RWPE2 (cell line): Measurements from ENCODE around the gene GPRIN2.

Source experiments
- ATAC-seq: fragments of 200-7000 bp; cut with Tn5 transposase; 3 replicates; pipeline ENCODE4 v1.9.1; 2021; ENCODE audit warnings: low read depth
- DNase-seq: peaks from one replicate; pipeline ENCODE4 v3.0.0-alpha.2; 2020; ENCODE audit warnings: low spot score
- H3K27ac ChIP-seq: fragments of 450-650 bp; 2 replicates; pipeline ENCODE4 v1.5.1; 2017; ENCODE audit warnings: mild to moderate bottlenecking; ENCODE audit not compliant: poor library complexity, severe bottlenecking
- H3K27me3 ChIP-seq: fragments of 250-450 bp; sonication (Bioruptor Pico); 2 replicates; pipeline ENCODE4 v1.5.1; 2021; ENCODE audit warnings: mild to moderate bottlenecking, moderate library complexity; ENCODE audit not compliant: insufficient read depth, poor library complexity, severe bottlenecking
- H3K36me3 ChIP-seq: fragments of 250-450 bp; sonication (Bioruptor Pico); 2 replicates; pipeline ENCODE4 v1.5.1; 2020; ENCODE audit warnings: low read depth, mild to moderate bottlenecking, moderate library complexity
- H3K4me1 ChIP-seq: fragments of 250-450 bp; sonication (Bioruptor Pico); 2 replicates; pipeline ENCODE4 v1.5.1; 2021; ENCODE audit warnings: mild to moderate bottlenecking, moderate library complexity; ENCODE audit not compliant: insufficient read depth, poor library complexity, severe bottlenecking
- H3K4me3 ChIP-seq: fragments of 250-450 bp; sonication (Bioruptor Pico); 2 replicates; pipeline ENCODE4 v1.5.1; 2021; ENCODE audit warnings: mild to moderate bottlenecking, moderate library complexity; ENCODE audit not compliant: severe bottlenecking
- H3K9me3 ChIP-seq: fragments of 250-450 bp; sonication (Bioruptor Pico); 2 replicates; pipeline ENCODE4 v1.5.1; 2021; ENCODE audit warnings: mild to moderate bottlenecking, moderate library complexity; ENCODE audit not compliant: severe bottlenecking
- CTCF ChIP-seq: fragments of 450-650 bp; IDR thresholded peaks from one replicate; pipeline ENCODE4 v1.5.1; 2017; ENCODE audit warnings: mild to moderate bottlenecking, moderate library complexity; ENCODE audit not compliant: poor library complexity, severe bottlenecking

Gene GPRIN2

GRCh38 chr10:46520381-46520780 is 36.1 kb downstream of the GPRIN2 start:
- Histone ChIP-seq H3K9me3 (no peaks in the 10 kb centered on the region), H3K4me3 (no peak overlapping the region), H3K4me1 (peaks cover 28% of the 10 kb centered on the region), H3K36me3 (no peaks in the 10 kb centered on the region), H3K27ac (no peak overlapping the region), H3K27me3 (no peaks in the 10 kb centered on the region)
- DNase-seq (peak; percentile 61), ATAC-seq (no peak)
- TF ChIP-seq CTCF, result no peak

GRCh38 chr10:46518028-46518725 is 38.3 kb downstream of the GPRIN2 start:
- Histone ChIP-seq H3K36me3 (no peaks in the 10 kb centered on the region), H3K4me1 (peaks cover 6% of the 10 kb centered on the region), H3K27me3 (no peaks in the 10 kb centered on the region), H3K9me3 (no peaks in the 10 kb centered on the region), H3K4me3 (no peak overlapping the region), H3K27ac (no peak overlapping the region)
- TF ChIP-seq CTCF, result no peak
- ATAC-seq, result no peak
- DNase-seq, result peak; percentile 39

GRCh38 chr10:46517541-46517940 is 38.9 kb downstream of the GPRIN2 start:
- H3K9me3 ChIP-seq, result no peaks in the 10 kb centered on the region
- H3K4me3 ChIP-seq, result no peak overlapping the region
- peak overlapping the region; percentile 47 for H3K27ac ChIP-seq
- H3K27me3 ChIP-seq, result no peaks in the 10 kb centered on the region
- no peak for ATAC-seq
- H3K4me1 ChIP-seq, result peaks cover 3% of the 10 kb centered on the region
- peak; percentile 51 for DNase-seq
- no peak for TF ChIP-seq CTCF
- no peaks in the 10 kb centered on the region for H3K36me3 ChIP-seq

GRCh38 chr10:46516660-46517416 is 39.6 kb downstream of the GPRIN2 start:
- ATAC-seq (peak; percentile 87), DNase-seq (peak; percentile 59)
- Histone ChIP-seq H3K36me3 (no peaks in the 10 kb centered on the region), H3K4me3 (no peak overlapping the region), H3K27me3 (no peaks in the 10 kb centered on the region), H3K27ac (peak overlapping the region; percentile 47), H3K9me3 (no peaks in the 10 kb centered on the region), H3K4me1 (peaks cover 3% of the 10 kb centered on the region)
- no peak for TF ChIP-seq CTCF

- TF ChIP-seq CTCF, result no peak
- H3K4me1 ChIP-seq, result peaks cover 3% of the 10 kb centered on the region
- DNase-seq (peak; percentile 61), ATAC-seq (no peak)
- no peak overlapping the region for H3K4me3 ChIP-seq
- H3K36me3 ChIP-seq, result no peaks in the 10 kb centered on the region
- H3K27me3 ChIP-seq, result no peaks in the 10 kb centered on the region
- no peak overlapping the region for H3K27ac ChIP-seq
- H3K9me3 ChIP-seq, result no peaks in the 10 kb centered on the region
These were observed 40.7 kb downstream of the GPRIN2 start for GRCh38 chr10:46515793-46516192.
